MM.1S (cell line): ENCODE results near the gene USF1.

ENCODE experiments used
- DNase-seq: peaks from one replicate; pipeline ENCODE4 v3.0.0-alpha.2; 2015
- H2AFZ ChIP-seq: fragments of 300-600 bp; sonication (generic); 2 replicates; pipeline ENCODE4 v1.6.0; 2016; ENCODE audit warnings: antibody characterized with exemption, low read length
- H3F3A ChIP-seq: fragments of 300-600 bp; sonication (generic); 2 replicates; pipeline ENCODE4 v1.6.1; 2016; ENCODE audit warnings: mild to moderate bottlenecking, antibody characterized with exemption, low read length, moderate library complexity, mixed read lengths; ENCODE audit not compliant: insufficient read depth
- H3K27ac ChIP-seq: fragments of 300-600 bp; sonication (generic); 2 replicates; pipeline ENCODE4 v1.5.1; 2016; ENCODE audit warnings: mild to moderate bottlenecking, low read length
- H3K27me3 ChIP-seq: fragments of 300-600 bp; sonication (generic); replicated peaks from 2 replicates; pipeline ENCODE4 v1.6.0; 2016; ENCODE audit warnings: low read length; ENCODE audit not compliant: insufficient read depth
- H3K36me3 ChIP-seq: fragments of 300-600 bp; sonication (generic); replicated peaks from 2 replicates; pipeline ENCODE4 v1.6.1; 2016; ENCODE audit warnings: mild to moderate bottlenecking, low read length, mixed read lengths; ENCODE audit not compliant: insufficient read depth
- H3K4me1 ChIP-seq: fragments of 300-600 bp; sonication (generic); 2 replicates; pipeline ENCODE4 v1.6.1; 2016; ENCODE audit warnings: low read length, mixed read lengths
- H3K4me2 ChIP-seq: fragments of 300-600 bp; sonication (generic); 2 replicates; pipeline ENCODE4 v1.6.0; 2016; ENCODE audit warnings: low read depth, low read length
- H3K4me3 ChIP-seq: fragments of 300-600 bp; sonication (generic); 2 replicates; pipeline ENCODE4 v1.5.1; 2016; ENCODE audit warnings: low read length, mixed read lengths
- H3K79me2 ChIP-seq: fragments of 300-600 bp; sonication (generic); 2 replicates; pipeline ENCODE4 v1.6.1; 2016; ENCODE audit warnings: mixed run types, low read length, mixed read lengths
- H3K9ac ChIP-seq: fragments of 300-600 bp; sonication (generic); 2 replicates; pipeline ENCODE4 v1.6.1; 2016; ENCODE audit warnings: low read length, mixed read lengths
- H3K9me2 ChIP-seq: fragments of 300-600 bp; sonication (generic); replicated peaks from 2 replicates; pipeline ENCODE4 v1.6.1; 2016; ENCODE audit warnings: mild to moderate bottlenecking, low read length, mixed read lengths; ENCODE audit not compliant: insufficient read depth
- H3K9me3 ChIP-seq: fragments of 300-600 bp; sonication (generic); replicated peaks from 2 replicates; pipeline ENCODE4 v1.6.1; 2016; ENCODE audit warnings: mild to moderate bottlenecking, low read length, mixed read lengths; ENCODE audit not compliant: insufficient read depth
- H4K20me1 ChIP-seq: fragments of 300-600 bp; sonication (generic); 2 replicates; pipeline ENCODE4 v1.6.1; 2016; ENCODE audit warnings: mild to moderate bottlenecking, low read length, moderate library complexity, mixed read lengths; ENCODE audit not compliant: insufficient read depth
- EZH2 ChIP-seq: fragments of 300-600 bp; sonication (generic); optimal IDR thresholded peaks from 2 replicates; pipeline ENCODE3; 2017; ENCODE audit warnings: low read depth, mild to moderate bottlenecking, antibody characterized with exemption, low read length, mixed read lengths
- EZH2phosphoT487 ChIP-seq: fragments of 300-600 bp; sonication (generic); IDR thresholded peaks from 2 replicates; pipeline ENCODE4 v1.6.1; 2018; ENCODE audit warnings: antibody characterized with exemption, low read length
- TF ChIP-seq, protein P1 (sequence below): fragments of 300-600 bp; sonication (generic); IDR thresholded peaks from 2 replicates; pipeline ENCODE4 v1.5.1; 2016; ENCODE audit warnings: antibody characterized with exemption, low read length, mixed read lengths

USF1 gene

DNA sequence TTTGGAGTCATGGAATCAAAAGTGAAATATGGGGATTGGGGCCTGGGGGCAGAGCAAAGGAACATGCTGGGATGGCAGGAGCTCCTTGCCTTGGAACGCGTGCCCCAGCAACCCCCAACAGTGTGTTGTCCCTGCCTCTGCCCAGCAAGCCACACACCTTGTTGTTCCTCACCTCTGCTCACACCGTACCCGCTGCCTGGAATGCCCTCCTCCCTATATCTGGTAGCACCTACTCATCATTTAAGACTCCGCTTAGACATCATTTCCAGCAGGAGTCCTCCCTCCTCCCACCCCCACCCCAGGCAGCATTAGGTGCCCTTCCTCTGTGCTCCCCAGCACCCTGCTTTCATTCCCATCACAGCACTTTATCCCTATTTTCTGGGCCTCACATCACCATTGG lies 35.7 kb upstream of the USF1 start:
- Histone ChIP-seq H3K4me3 (no peak overlapping the region), H4K20me1 (no peaks in the 10 kb centered on the region), H3K9ac (no peak overlapping the region), H3K9me3 (no peaks in the 10 kb centered on the region), H3K36me3 (no peaks in the 10 kb centered on the region), H3K27ac (no peak overlapping the region), H3K79me2 (no peaks in the 10 kb centered on the region), H3K27me3 (no peaks in the 10 kb centered on the region), H2AFZ (no peak overlapping the region), H3K4me1 (no peaks in the 10 kb centered on the region), H3K9me2 (no peaks in the 10 kb centered on the region), H3F3A (no peaks in the 10 kb centered on the region), H3K4me2 (no peak overlapping the region)
- TF ChIP-seq EZH2phosphoT487, result no peak
- TF ChIP-seq EZH2, result no peak
- TF ChIP-seq, protein P1, sequence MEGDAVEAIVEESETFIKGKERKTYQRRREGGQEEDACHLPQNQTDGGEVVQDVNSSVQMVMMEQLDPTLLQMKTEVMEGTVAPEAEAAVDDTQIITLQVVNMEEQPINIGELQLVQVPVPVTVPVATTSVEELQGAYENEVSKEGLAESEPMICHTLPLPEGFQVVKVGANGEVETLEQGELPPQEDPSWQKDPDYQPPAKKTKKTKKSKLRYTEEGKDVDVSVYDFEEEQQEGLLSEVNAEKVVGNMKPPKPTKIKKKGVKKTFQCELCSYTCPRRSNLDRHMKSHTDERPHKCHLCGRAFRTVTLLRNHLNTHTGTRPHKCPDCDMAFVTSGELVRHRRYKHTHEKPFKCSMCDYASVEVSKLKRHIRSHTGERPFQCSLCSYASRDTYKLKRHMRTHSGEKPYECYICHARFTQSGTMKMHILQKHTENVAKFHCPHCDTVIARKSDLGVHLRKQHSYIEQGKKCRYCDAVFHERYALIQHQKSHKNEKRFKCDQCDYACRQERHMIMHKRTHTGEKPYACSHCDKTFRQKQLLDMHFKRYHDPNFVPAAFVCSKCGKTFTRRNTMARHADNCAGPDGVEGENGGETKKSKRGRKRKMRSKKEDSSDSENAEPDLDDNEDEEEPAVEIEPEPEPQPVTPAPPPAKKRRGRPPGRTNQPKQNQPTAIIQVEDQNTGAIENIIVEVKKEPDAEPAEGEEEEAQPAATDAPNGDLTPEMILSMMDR, result no peak
- DNase-seq, result no peak

DNA sequence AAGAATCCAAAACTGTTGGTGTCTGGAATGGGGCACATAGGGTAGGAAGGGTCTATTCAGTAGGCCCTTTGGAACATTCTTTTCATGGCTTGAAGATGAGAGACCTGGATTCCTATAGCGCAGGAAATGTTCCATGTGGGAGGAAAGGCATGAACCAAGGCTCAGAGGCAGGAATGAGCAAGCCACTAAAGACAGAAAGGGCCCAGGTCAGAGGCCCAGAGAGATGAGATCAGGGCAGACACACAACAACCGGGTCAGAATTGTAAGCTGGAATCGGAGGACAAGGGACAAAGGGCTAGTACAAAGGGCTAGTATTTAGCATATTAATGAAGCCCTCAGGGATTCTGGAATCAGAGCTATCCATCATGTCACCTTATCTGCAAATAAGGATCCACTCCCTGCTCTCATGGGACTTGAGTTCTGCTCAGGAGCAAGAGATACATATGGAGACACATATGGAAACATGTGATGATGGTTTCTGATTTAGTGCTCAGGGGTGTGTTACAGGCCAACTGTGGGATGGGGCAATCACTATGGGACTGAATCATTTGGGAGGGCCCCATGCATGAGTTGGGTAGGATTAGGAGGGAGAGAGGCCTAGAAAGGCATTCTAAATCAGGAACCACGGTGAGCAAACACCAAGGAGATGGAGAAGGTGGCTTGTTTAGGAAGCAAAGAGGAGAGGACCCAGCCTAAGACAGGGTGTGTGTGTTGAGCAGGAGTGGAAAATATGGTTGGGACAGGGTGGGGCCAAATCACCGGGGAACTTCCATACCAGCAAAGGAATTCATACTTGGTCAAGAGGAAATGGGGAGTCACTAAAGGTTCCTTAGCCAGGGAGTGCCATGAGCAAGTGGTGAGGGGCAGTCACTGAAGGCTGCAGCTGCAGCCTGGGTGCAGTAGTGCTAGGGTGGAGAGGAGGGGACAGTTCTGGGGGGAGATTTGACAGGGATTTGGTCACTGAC lies 34.9 kb upstream of the USF1 start:
- Histone ChIP-seq H3K4me1 (no peaks in the 10 kb centered on the region), H3F3A (no peaks in the 10 kb centered on the region)

DNA sequence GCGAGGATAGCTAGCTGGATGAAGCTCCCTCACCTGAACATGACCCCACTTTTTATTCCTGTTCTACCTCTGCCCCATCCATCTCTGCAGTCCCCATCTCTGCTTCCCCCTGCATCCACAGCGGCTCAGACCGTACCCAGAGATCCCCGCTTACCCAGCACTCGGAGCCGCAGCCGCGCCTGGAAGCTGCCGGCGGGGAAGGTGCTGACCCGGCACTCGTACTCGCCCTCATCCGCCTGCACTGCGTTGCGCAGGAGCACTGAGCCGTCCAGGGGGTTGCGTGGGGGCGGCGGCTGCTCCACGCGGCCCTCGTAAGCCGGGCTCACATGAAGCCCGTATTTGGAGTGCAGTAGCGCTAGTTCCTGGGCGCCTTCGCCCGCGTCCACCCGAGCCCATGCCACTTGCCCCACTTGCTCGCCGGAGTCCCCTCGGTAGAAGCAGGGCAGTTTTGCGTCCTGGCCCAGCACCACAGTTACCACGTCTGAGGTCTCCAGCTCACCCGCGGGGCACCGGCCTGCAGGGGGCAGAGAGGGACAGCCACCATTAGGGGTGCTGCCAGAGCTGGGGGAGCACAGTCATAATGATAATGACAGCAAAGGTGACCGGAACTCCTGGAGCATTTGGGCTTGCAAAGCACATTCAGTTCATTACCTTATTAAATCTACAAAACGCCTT lies 33.8 kb upstream of the USF1 start:
- no peak for DNase-seq

More for the DNA sequence above, 34.9 kb upstream of the USF1 start:
- no peak for DNase-seq
- no peaks in the 10 kb centered on the region for H3K9me3 ChIP-seq
- H3K9me2 ChIP-seq, result no peaks in the 10 kb centered on the region
- H2AFZ ChIP-seq, result no peak overlapping the region
- H3K36me3 ChIP-seq, result no peaks in the 10 kb centered on the region
- no peaks in the 10 kb centered on the region for H3K79me2 ChIP-seq
- H3K27ac ChIP-seq, result no peak overlapping the region
- no peaks in the 10 kb centered on the region for H3K27me3 ChIP-seq
- no peak for TF ChIP-seq EZH2phosphoT487
- no peak for TF ChIP-seq EZH2
- TF ChIP-seq, protein P1, result no peak
- H3K9ac ChIP-seq, result no peak overlapping the region
- no peak overlapping the region for H3K4me3 ChIP-seq
- H3K4me2 ChIP-seq, result no peak overlapping the region
- H4K20me1 ChIP-seq, result no peaks in the 10 kb centered on the region

More for the DNA sequence above, 33.8 kb upstream of the USF1 start:
- no peaks in the 10 kb centered on the region for H3K4me1 ChIP-seq
- H2AFZ ChIP-seq, result no peak overlapping the region
- no peaks in the 10 kb centered on the region for H3K79me2 ChIP-seq
- TF ChIP-seq EZH2phosphoT487, result no peak
- TF ChIP-seq, protein P1, result peak; percentile 12
- H3K9ac ChIP-seq, result no peak overlapping the region
- no peaks in the 10 kb centered on the region for H3K9me2 ChIP-seq
- no peaks in the 10 kb centered on the region for H3F3A ChIP-seq
- H3K9me3 ChIP-seq, result no peaks in the 10 kb centered on the region
- no peaks in the 10 kb centered on the region for H4K20me1 ChIP-seq
- H3K4me2 ChIP-seq, result no peak overlapping the region
- H3K27ac ChIP-seq, result no peak overlapping the region
- no peaks in the 10 kb centered on the region for H3K36me3 ChIP-seq
- no peak overlapping the region for H3K4me3 ChIP-seq
- H3K27me3 ChIP-seq, result no peaks in the 10 kb centered on the region
